ENCODE data around the gene UBE2QL1.

DNA sequence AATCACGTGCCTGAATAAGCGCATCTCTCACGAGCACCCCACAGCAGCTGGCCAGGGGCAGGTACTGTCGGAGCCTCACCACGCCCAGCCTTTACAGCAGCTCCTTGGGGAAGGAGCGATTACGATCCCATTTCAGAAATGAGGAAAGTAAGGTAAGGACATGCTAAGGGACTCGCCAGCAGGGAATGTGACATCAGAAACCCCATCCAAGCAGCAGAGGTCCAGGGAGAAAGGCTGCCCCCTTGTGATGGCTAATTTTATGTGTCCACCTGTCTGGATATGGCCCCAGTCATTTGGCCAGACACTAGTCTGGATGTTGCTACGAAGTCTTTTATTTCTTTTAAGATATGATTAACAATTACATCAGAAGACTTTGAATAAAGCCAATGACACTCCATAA is 77.3 kb downstream of the UBE2QL1 start:
- TF ChIP-seq, protein P1, sequence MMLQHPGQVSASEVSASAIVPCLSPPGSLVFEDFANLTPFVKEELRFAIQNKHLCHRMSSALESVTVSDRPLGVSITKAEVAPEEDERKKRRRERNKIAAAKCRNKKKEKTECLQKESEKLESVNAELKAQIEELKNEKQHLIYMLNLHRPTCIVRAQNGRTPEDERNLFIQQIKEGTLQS (CRISPR knock-in tag; conservative IDR thresholded peaks at IDR 0.05) = no peak
- TF ChIP-seq JUN (CRISPR knock-in tag; IDR thresholded peaks at IDR 0.05) = no peak
- no peak for TF ChIP-seq ZNF232 (CRISPR knock-in tag; IDR thresholded peaks at IDR 0.05)
- TF ChIP-seq, protein P2, sequence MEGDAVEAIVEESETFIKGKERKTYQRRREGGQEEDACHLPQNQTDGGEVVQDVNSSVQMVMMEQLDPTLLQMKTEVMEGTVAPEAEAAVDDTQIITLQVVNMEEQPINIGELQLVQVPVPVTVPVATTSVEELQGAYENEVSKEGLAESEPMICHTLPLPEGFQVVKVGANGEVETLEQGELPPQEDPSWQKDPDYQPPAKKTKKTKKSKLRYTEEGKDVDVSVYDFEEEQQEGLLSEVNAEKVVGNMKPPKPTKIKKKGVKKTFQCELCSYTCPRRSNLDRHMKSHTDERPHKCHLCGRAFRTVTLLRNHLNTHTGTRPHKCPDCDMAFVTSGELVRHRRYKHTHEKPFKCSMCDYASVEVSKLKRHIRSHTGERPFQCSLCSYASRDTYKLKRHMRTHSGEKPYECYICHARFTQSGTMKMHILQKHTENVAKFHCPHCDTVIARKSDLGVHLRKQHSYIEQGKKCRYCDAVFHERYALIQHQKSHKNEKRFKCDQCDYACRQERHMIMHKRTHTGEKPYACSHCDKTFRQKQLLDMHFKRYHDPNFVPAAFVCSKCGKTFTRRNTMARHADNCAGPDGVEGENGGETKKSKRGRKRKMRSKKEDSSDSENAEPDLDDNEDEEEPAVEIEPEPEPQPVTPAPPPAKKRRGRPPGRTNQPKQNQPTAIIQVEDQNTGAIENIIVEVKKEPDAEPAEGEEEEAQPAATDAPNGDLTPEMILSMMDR (IDR thresholded peaks at IDR 0.05) = 0 out of 2 replicates have a peak, but pooled peaks have one; percentile 16
- TF ChIP-seq MYBL2 (CRISPR knock-in tag; IDR thresholded peaks at IDR 0.05) = no peak
- TF ChIP-seq, protein P3, sequence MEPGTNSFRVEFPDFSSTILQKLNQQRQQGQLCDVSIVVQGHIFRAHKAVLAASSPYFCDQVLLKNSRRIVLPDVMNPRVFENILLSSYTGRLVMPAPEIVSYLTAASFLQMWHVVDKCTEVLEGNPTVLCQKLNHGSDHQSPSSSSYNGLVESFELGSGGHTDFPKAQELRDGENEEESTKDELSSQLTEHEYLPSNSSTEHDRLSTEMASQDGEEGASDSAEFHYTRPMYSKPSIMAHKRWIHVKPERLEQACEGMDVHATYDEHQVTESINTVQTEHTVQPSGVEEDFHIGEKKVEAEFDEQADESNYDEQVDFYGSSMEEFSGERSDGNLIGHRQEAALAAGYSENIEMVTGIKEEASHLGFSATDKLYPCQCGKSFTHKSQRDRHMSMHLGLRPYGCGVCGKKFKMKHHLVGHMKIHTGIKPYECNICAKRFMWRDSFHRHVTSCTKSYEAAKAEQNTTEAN (CRISPR knock-in tag; IDR thresholded peaks at IDR 0.05) = no peak

All from WTC11 (cell line).